SH-SY5Y (cell line): Measurements from ENCODE around the gene ARHGAP42.

Experiments used
- GATA2 ChIP-seq: IDR thresholded peaks from 2 replicates; pipeline ENCODE4 v1.6.1; 2011; ENCODE audit warnings: mild to moderate bottlenecking, low read depth, low read length
- GATA3 ChIP-seq: IDR thresholded peaks from 2 replicates; pipeline ENCODE4 v1.6.1; 2011; ENCODE audit warnings: low read depth, mild to moderate bottlenecking, low read length, moderate library complexity

DNA sequence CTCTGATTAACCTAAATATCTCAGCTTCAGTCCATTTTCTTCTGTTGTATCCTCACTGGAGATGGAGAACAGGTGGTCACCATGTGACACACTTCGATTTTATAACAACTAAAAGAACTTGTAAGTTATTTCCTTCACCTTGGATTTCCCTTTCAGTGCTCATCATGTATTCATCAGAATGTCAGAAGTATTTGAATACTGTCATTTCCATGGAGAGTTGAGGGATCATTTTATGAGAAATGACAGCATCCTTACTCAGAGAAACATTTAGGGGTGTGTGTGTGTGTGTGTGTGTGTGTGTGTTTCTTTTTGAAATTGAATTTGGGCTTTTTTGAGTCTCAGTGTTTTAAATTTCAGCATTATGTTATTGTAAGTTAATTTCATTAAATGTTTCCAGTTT lies 205.8 kb downstream of the ARHGAP42 start:
- TF ChIP-seq GATA3 = no peak
- no peak for TF ChIP-seq GATA2
